ENCODE results near the gene ZNF600. TPM values are rescaled to one million over a fixed set of nuclear protein-coding genes. Genes with fewer than 3 reads are reported as not detected.
A peak's percentile ranks its signal among the peaks of the same experiment; 100 is the strongest.

Gene ZNF600
- total and polyA plus RNA-seq, 9 of the 15 experiments (the other 6 are each of a cell fraction or from before 2014, with no cell fraction given), result 5.7 to 21.5 (median 17.6) TPM

- intact Hi-C loops (cut with micrococcal nuclease) (no loop called here), in situ Hi-C loops (cut with MboI) (no loop called here)
These were observed 44.1 kb downstream of the ZNF600 start for GRCh38 chr19:52742516-52742915.

More at GRCh38 chr19:52742516-52742915, 44.1 kb downstream of the ZNF600 start:
- Histone ChIP-seq H3K9ac (ENCODE audit: insufficient read depth in 1 of 2, low read depth in 2 of 2, low read length in 2 of 2) (no peak overlapping the region), H3K4me1 (replicated peaks in 1 of 2; ENCODE audit: control insufficient read depth in 2 of 2, insufficient read depth in 2 of 2, low read length in 2 of 2) (peaks cover 0 to 6% of the 10 kb centered on the region in 2 experiments; a peak in 3 of 5 replicates), H3K79me2 (ENCODE audit: control insufficient read depth, insufficient read depth, low read length) (no peaks in the 10 kb centered on the region), H3K36me3 (ENCODE audit: control insufficient read depth, insufficient read depth, low read length) (no peaks in the 10 kb centered on the region), H3K27ac (ENCODE audit: extremely low read depth, low read depth, low read length) (no peak overlapping the region), H3K4me3 (no peak overlapping the region), H3K9me3 (replicated peaks; ENCODE audit: control insufficient read depth, insufficient read depth, low read depth, low read length) (peaks cover under 1% of the 10 kb centered on the region), H2AFZ (ENCODE audit: low read depth, low read length) (no peak overlapping the region), H3K9me1 (ENCODE audit: control insufficient read depth, insufficient read depth, low read length) (no peaks in the 10 kb centered on the region), H3K4me2 (ENCODE audit: insufficient read depth, low read length) (no peak overlapping the region), H3K27me3 (ENCODE audit: control insufficient read depth in 2 of 2, insufficient read depth in 2 of 2, low read length in 2 of 2) (no peaks in the 10 kb centered on the region), H4K20me1 (replicated peaks; ENCODE audit: control insufficient read depth, insufficient read depth, low read length) (no peaks in the 10 kb centered on the region)
- no TSS peak for BruUV-seq (replicated peaks)
- WGBS (ENCODE audit: insufficient coverage, low coverage, missing lambda C conversion rate), result 9% methylated on average over 3 of the region's 3 CpGs
- ATAC-seq, result no peak
- ChIA-PET CTCF (ENCODE audit: low intra/inter-chr PET ratio) (no interaction called here), POLR2A (interaction anchor here (0.6 kb wide), 1 partner anchor 48 kb away, joined by 4 read pairs; no protein-coding TSS in a partner anchor)
- TF ChIP-seq ZNF695 (CRISPR knock-in tag; IDR thresholded peaks at IDR 0.05) (no peak), ZNF592 (IDR thresholded peaks at IDR 0.05) (0 out of 2 replicates have a peak, but pooled peaks have one; percentile 46), YY1 (IDR thresholded peaks at IDR 0.05; ENCODE audit: borderline replicate concordance in 1 of 3, control insufficient read depth in 1 of 3, extremely low read depth in 1 of 3, insufficient read depth in 3 of 3, insufficient read length in 1 of 3, insufficient replicate concordance in 2 of 3, low read depth in 1 of 3, low read length in 2 of 3) (no peak), FOSL1 (tag; conservative IDR thresholded peaks at IDR 0.05) (peak; percentile 44), TCF7L2 (IDR thresholded peaks at IDR 0.05; ENCODE audit: low read depth, low read length) (no peak)
- DNase-seq (ENCODE audit: extremely low read depth in 1 of 4, low spot score in 3 of 4), result no peak
- FAIRE-seq, result no peak
